A549 treated with AZD2906 at 1 μM for 4 hours (cell line): ENCODE data around the gene RALGAPA2. TPM values are rescaled to one million over a fixed set of nuclear protein-coding genes. Genes with fewer than 3 reads are reported as not detected.

ENCODE experiments used
- total RNA-seq: library from RNA; stranded (reverse); fragments of 200-300 nt; extraction: Qiagen RNA extraction; gene quantifications from 5 replicates; pipeline ENCODE4 v1.2.3, GENCODE V29; 2022

The RALGAPA2 gene
- 1.3 to 1.8 TPM (median 1.6 TPM) in 5 replicates for total RNA-seq

GRCh38 chr20:20712474-20713243 lies at the start of gene RALGAPA2:
Gene RALGAPA2, minus strand, starts transcription at chr20:20712644. Its CDS starts 164 bp downstream, at chr20:20712480.

GRCh38 chr20:20367575-20368417 lies 344.6 kb downstream of the RALGAPA2 start, which contains the start of gene INSM1:
Gene INSM1, plus strand, starts transcription at chr20:20368104. Its CDS starts 164 bp downstream, at chr20:20368268.

